Measurements from ENCODE around the gene TXNL1.
"Not testable (repeated sequence)": the region's sequence is repeated elsewhere in the genome, so short reads cannot be mapped to it uniquely, and the experiment has no call there.

TXNL1 gene

DNA sequence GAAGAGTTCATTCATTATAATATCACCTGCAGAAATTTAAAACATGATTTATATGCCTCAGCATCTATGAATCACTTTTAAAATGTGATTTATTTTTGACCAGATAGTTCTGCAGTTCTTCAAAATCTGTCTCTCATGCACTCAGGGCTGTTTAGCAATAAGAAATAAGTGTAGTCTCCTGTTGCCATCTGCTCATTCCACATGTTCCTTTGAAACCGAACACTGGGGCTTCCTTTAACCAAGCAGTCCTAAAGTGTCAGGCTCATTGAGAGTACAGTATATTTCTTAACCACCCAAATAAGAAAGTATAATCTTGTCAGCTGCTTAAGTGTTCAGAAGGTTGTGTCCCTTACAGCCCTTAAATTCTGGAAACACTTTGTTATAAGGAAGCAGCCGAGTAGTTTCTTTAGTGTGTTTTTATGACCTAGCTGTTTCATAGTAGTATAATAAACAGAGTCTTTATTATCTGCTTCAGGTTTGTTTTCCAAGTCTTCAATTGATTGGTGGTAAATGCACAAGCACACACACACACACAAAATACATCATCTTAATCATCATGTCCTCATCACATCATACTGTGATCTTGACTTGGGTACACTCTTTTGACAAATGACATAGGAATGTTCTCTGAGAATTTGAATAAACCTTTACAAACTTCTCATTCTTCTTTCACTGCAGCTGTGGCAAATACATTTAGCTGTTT, 23.1 kb upstream of the TXNL1 start:
- TF ChIP-seq, protein P1, sequence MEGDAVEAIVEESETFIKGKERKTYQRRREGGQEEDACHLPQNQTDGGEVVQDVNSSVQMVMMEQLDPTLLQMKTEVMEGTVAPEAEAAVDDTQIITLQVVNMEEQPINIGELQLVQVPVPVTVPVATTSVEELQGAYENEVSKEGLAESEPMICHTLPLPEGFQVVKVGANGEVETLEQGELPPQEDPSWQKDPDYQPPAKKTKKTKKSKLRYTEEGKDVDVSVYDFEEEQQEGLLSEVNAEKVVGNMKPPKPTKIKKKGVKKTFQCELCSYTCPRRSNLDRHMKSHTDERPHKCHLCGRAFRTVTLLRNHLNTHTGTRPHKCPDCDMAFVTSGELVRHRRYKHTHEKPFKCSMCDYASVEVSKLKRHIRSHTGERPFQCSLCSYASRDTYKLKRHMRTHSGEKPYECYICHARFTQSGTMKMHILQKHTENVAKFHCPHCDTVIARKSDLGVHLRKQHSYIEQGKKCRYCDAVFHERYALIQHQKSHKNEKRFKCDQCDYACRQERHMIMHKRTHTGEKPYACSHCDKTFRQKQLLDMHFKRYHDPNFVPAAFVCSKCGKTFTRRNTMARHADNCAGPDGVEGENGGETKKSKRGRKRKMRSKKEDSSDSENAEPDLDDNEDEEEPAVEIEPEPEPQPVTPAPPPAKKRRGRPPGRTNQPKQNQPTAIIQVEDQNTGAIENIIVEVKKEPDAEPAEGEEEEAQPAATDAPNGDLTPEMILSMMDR (IDR thresholded peaks at IDR 0.05): no peak
- no peak overlapping the region for H2AFZ ChIP-seq
- H3K27ac ChIP-seq: no peak overlapping the region
- no peak overlapping the region for H3K4me3 ChIP-seq (ENCODE audit: low read depth, low read length)
- no peak overlapping the region for H3K4me2 ChIP-seq (ENCODE audit: low read length)
- no peaks in the 10 kb centered on the region for H3K9me3 ChIP-seq (ENCODE audit: control insufficient read depth, low read length)
- peaks cover 51% of the 10 kb centered on the region for H3K79me2 ChIP-seq
- H3K4me1 ChIP-seq: peaks cover 10% of the 10 kb centered on the region
- no peak overlapping the region for H3K9ac ChIP-seq
- no peaks in the 10 kb centered on the region for H3K36me3 ChIP-seq (ENCODE audit: control insufficient read depth, insufficient read depth, low read length)
- no peaks in the 10 kb centered on the region for H3K27me3 ChIP-seq (ENCODE audit: control insufficient read depth, insufficient read depth, low read length)

DNA sequence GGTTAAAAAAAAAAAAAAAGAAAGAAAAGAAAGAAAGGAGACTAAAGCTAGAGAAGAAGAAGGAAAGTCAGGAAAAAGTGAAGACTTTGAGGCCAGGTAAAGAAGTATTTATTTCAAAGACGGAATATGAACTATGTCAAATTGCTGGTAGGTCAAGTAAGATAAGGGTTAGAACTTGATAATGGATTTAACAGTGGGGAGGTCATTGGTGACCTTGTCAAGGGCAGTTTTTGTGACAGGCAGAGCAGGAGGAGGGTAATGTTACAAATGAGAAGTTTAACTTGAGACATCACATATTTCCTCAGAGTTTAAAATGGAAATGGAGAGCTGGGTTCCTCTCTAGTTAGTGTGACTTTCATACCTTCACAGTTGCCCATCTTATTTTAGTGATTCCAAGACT, 22.3 kb upstream of the TXNL1 start:
- H3K9me3 ChIP-seq (ENCODE audit: control insufficient read depth, low read length): no peaks in the 10 kb centered on the region
- H3K9ac ChIP-seq: no peak overlapping the region
- peaks cover 10% of the 10 kb centered on the region for H3K4me1 ChIP-seq
- H3K4me2 ChIP-seq (ENCODE audit: low read length): no peak overlapping the region
- peaks cover 46% of the 10 kb centered on the region for H3K79me2 ChIP-seq
- H3K4me3 ChIP-seq (ENCODE audit: low read depth, low read length): no peak overlapping the region
- no peak overlapping the region for H3K27ac ChIP-seq
- no peaks in the 10 kb centered on the region for H3K27me3 ChIP-seq (ENCODE audit: control insufficient read depth, insufficient read depth, low read length)
- no peak overlapping the region for H2AFZ ChIP-seq
- TF ChIP-seq, protein P1 (IDR thresholded peaks at IDR 0.05): no peak
- no peaks in the 10 kb centered on the region for H3K36me3 ChIP-seq (ENCODE audit: control insufficient read depth, insufficient read depth, low read length)

GRCh38 chr18:56659111-56659510, 20.7 kb upstream of the TXNL1 start:
- Histone ChIP-seq H3K27me3 (ENCODE audit: control insufficient read depth, insufficient read depth, low read length) (no peaks in the 10 kb centered on the region), H2AFZ (no peak overlapping the region), H3K27ac (no peak overlapping the region), H3K9me3 (ENCODE audit: control insufficient read depth, low read length) (no peaks in the 10 kb centered on the region), H3K79me2 (peaks cover 35% of the 10 kb centered on the region), H3K4me3 (ENCODE audit: low read depth, low read length) (no peak overlapping the region), H3K36me3 (ENCODE audit: control insufficient read depth, insufficient read depth, low read length) (no peaks in the 10 kb centered on the region), H3K4me1 (peaks cover 10% of the 10 kb centered on the region), H3K4me2 (ENCODE audit: low read length) (no peak overlapping the region), H3K9ac (no peak overlapping the region)
- TF ChIP-seq, protein P1 (IDR thresholded peaks at IDR 0.05): no peak

- no peak overlapping the region for H3K4me2 ChIP-seq (ENCODE audit: low read length)
- H3K4me1 ChIP-seq: peaks cover 10% of the 10 kb centered on the region
- no peaks in the 10 kb centered on the region for H3K9me3 ChIP-seq (ENCODE audit: control insufficient read depth, low read length)
- H3K9ac ChIP-seq: no peak overlapping the region
- no peak overlapping the region for H3K4me3 ChIP-seq (ENCODE audit: low read depth, low read length)
- H3K27me3 ChIP-seq (ENCODE audit: control insufficient read depth, insufficient read depth, low read length): no peaks in the 10 kb centered on the region
- H2AFZ ChIP-seq: no peak overlapping the region
- H3K27ac ChIP-seq: no peak overlapping the region
- peaks cover 32% of the 10 kb centered on the region for H3K79me2 ChIP-seq
- no peaks in the 10 kb centered on the region for H3K36me3 ChIP-seq (ENCODE audit: control insufficient read depth, insufficient read depth, low read length)
- TF ChIP-seq, protein P1 (IDR thresholded peaks at IDR 0.05): no peak
Observed at GRCh38 chr18:56658261-56658660, 19.9 kb upstream of the TXNL1 start.

DNA sequence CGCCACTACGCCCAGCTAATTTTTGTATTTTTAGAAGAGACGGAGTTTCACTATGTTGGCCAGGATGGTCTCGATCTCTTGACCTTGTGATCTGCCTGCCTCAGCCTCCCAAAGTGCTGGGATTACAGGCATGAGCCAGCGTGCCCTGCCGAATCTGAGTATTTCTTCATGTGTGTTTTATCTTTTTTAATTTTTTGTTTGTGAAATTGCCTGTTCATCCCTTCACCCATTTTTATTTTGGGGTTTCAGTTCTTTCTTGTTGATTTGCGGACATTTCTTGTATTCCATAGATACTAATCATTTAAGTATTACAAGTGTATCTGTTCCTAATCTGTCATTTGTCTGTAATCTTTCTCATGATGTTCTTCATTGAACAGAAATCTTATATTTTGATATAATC, 15.9 kb upstream of the TXNL1 start:
- not testable (repeated sequence) for H3K4me1 ChIP-seq; H3K4me3 ChIP-seq (ENCODE audit: low read depth, low read length); H3K4me2 ChIP-seq (ENCODE audit: low read length); H3K9me3 ChIP-seq (ENCODE audit: control insufficient read depth, low read length); H3K27ac ChIP-seq; H3K36me3 ChIP-seq (ENCODE audit: control insufficient read depth, insufficient read depth, low read length); H3K27me3 ChIP-seq (ENCODE audit: control insufficient read depth, insufficient read depth, low read length); H2AFZ ChIP-seq; H3K9ac ChIP-seq
- H3K79me2 ChIP-seq: peaks cover 22% of the 10 kb centered on the region
